ENCODE data around the gene TESK1. TPM values are rescaled to one million over a fixed set of nuclear protein-coding genes. Genes with fewer than 3 reads are reported as not detected.

The TESK1 gene
- total and polyA plus RNA-seq, 2 of the 4 experiments (the other 2 are of a cell fraction), result 3.4 to 21.0 TPM

DNA sequence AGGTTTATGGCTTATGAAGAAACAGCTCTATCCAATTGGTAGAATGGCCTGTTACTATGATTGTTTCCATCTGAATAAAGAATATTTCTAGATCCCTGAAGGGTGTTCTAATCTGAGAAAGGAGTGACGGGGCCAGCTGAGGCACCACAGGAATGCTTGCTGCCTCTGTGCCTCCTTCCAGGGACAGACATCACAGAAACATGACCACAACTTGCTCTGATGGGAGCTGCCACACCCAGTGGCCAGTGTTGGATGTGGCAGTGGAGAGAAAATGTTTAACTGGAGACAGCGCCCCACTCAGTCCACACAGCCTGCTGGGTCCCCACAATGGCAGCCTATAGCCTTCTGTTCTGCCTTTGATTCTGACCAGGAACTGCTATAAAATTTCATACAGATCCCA is 38.6 kb upstream of the TESK1 start:
- DNase-seq (no peak), ATAC-seq (ENCODE audit: low read depth) (peak; percentile 11; the same call in 1 of the 2 replicates)
- Histone ChIP-seq H3K36me3 (ENCODE audit: control insufficient read depth, insufficient read depth, low read length) (peaks cover 14% of the 10 kb centered on the region), H3K4ac (ENCODE audit: low read depth, low read length) (no peak overlapping the region), H2BK120ac (ENCODE audit: low read depth, low read length) (no peak overlapping the region), H2AK5ac (ENCODE audit: low read depth, low read length) (no peak overlapping the region), H3K4me1 (ENCODE audit: control insufficient read depth, insufficient read depth, low read length) (peaks cover 2% of the 10 kb centered on the region; the same call in 1 of the 2 replicates), H2BK20ac (ENCODE audit: low read depth, low read length) (no peak overlapping the region), H4K20me1 (ENCODE audit: insufficient read depth, low read length) (peaks cover 6% of the 10 kb centered on the region; the same call in 1 of the 2 replicates), H3K9ac (ENCODE audit: low read depth, low read length) (no peak overlapping the region), H4K8ac (ENCODE audit: low read depth in 2 of 2, low read length in 2 of 2) (no peak overlapping the region), H3K18ac (ENCODE audit: low read depth, low read length) (no peak overlapping the region), H3K23ac (ENCODE audit: low read depth, low read length) (no peak overlapping the region), H2BK5ac (ENCODE audit: low read depth, low read length, poor library complexity, severe bottlenecking) (no peak overlapping the region), H3K79me1 (ENCODE audit: low read depth in 1 of 2, low read length in 2 of 2) (peaks cover 0 to 3% of the 10 kb centered on the region in 2 experiments; a peak in 1 of 4 replicates), H3K14ac (replicated peaks; ENCODE audit: low read depth, low read length) (no peak overlapping the region), H4K91ac (ENCODE audit: insufficient read depth, low read depth, low read length) (no peak overlapping the region), H3K27ac (ENCODE audit: insufficient read depth, low read length) (no peak overlapping the region), H2BK15ac (ENCODE audit: low read depth, low read length) (no peak overlapping the region), H3K56ac (ENCODE audit: extremely low read depth, insufficient read depth, low read length) (no peak overlapping the region), H2AK9ac (replicated peaks; ENCODE audit: low read depth, low read length, poor library complexity) (peak overlapping the region; percentile 25), H3K27me3 (ENCODE audit: control insufficient read depth, insufficient read depth, low read length) (no peaks in the 10 kb centered on the region), H2AFZ (replicated peaks; ENCODE audit: low read length, poor library complexity) (no peak overlapping the region), H3K4me2 (ENCODE audit: low read depth, low read length) (no peak overlapping the region), H3K9me1 (ENCODE audit: insufficient read depth, low read length) (peaks cover 6% of the 10 kb centered on the region; the same call in 1 of the 2 replicates), H3K4me3 (ENCODE audit: insufficient read depth, low read depth, low read length) (no peak overlapping the region), H3K9me3 (ENCODE audit: control insufficient read depth, insufficient read depth, low read length) (no peaks in the 10 kb centered on the region), H4K5ac (ENCODE audit: low read depth, low read length) (no peak overlapping the region)
- ChIA-PET CTCF (interaction anchor here (0.5 kb wide), 1 partner anchor 196 kb away, joined by 3 read pairs; no protein-coding TSS in a partner anchor), POLR2A (ENCODE audit: unreplicated experiment) (no interaction called here)
- dilution Hi-C loops (cut with HindIII; ENCODE audit: low sequenced_read_pairs, unreplicated experiment) (no loop called here), in situ Hi-C loops (cut with MboI; ENCODE audit: low sequenced_read_pairs) (no loop called here), intact Hi-C loops (cut with micrococcal nuclease) (no loop called here)
- no CpG with 5 or more reads among the region's 2 CpGs for WGBS, 2 experiments (ENCODE audit: extremely low coverage in 2 of 2, insufficient read length in 1 of 2)
- TF ChIP-seq RAD21 (IDR thresholded peaks at IDR 0.05; ENCODE audit: low read length) (no peak), CEBPB (IDR thresholded peaks at IDR 0.05; ENCODE audit: low read depth, low read length) (no peak), SMC3 (IDR thresholded peaks at IDR 0.05; ENCODE audit: low read depth, low read length) (no peak), RCOR1 (IDR thresholded peaks at IDR 0.05; ENCODE audit: insufficient replicate concordance, low read length) (no peak), MAZ (IDR thresholded peaks at IDR 0.05; ENCODE audit: borderline replicate concordance, low read depth, low read length) (no peak), MAFK (IDR thresholded peaks at IDR 0.05; ENCODE audit: low read depth, low read length) (no peak), MXI1 (IDR thresholded peaks at IDR 0.05; ENCODE audit: borderline replicate concordance, low read depth, low read length) (no peak), BHLHE40 (IDR thresholded peaks at IDR 0.05; ENCODE audit: low read depth, low read length) (no peak), CTCF (conservative IDR thresholded peaks at IDR 0.05; ENCODE audit: low read depth, low read length) (no peak; the same call in 1 of the 2 replicates), RFX5 (IDR thresholded peaks at IDR 0.05; ENCODE audit: low read depth, low read length) (no peak), FOS (IDR thresholded peaks at IDR 0.05; ENCODE audit: low read depth, low read length) (no peak), CHD1 (IDR thresholded peaks at IDR 0.05; ENCODE audit: low read depth, low read length) (no peak), ELK1 (IDR thresholded peaks at IDR 0.05; ENCODE audit: borderline replicate concordance, low read depth, low read length) (no peak), USF2 (IDR thresholded peaks at IDR 0.05; ENCODE audit: low read depth, low read length) (no peak), POLR2A (IDR thresholded peaks at IDR 0.05; ENCODE audit: low read depth, low read length) (no peak), NFE2L2 (IDR thresholded peaks at IDR 0.05; ENCODE audit: low read depth, low read length) (no peak)
- BruUV-seq (replicated peaks), result no TSS peak

Data from IMR-90 (cell line).